Measurements from ENCODE around the gene CACNA1C.

CACNA1C gene

GRCh38 chr12:2609020-2609419 lies 556.2 kb downstream of the CACNA1C start:
- no peak for DNase-seq

GRCh38 chr12:2610358-2610757 lies 557.6 kb downstream of the CACNA1C start:
- no peak for DNase-seq

GRCh38 chr12:2613326-2614073 lies 560.7 kb downstream of the CACNA1C start:
- peak; percentile 97 for DNase-seq

- DNase-seq, result peak; percentile 18
These were observed 561.6 kb downstream of the CACNA1C start for GRCh38 chr12:2614341-2614740.

DNA sequence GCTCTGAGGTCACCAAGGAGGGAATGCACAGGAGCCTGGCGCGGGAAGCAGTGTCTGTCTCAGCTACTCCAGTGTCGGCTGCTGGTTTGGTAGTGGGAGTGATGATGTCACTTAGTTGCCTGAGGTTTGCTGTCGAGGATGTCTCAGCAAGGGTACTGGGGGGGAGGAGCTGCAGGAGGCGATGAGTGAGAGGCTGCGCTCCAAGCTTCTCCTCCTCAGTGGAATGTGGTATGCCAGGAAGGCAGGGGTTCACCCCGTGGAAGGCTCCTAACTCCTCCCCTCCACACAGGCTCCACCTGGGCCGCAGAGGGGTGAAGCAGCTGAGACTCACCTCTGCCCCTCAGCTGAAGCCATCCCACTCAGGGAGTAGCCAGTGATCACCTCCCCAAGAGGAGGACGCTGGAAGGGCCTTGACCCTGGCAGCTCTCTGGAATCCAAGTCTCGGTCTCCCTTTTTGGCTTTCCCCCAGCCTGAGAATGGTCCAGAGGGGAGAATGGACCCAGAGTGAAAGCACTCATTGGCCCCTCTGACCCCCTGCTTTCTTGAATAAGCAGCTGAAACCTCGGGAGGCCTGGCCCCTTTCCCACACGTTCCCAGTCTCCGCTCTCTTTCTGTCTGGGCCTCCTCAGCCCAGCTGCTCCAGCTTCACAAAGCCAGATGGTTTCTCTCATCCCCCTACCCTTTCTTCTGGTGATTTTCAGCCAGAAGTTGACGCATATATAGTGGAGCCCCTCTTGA lies 563.0 kb downstream of the CACNA1C start:
- peak; percentile 84 for DNase-seq

DNA sequence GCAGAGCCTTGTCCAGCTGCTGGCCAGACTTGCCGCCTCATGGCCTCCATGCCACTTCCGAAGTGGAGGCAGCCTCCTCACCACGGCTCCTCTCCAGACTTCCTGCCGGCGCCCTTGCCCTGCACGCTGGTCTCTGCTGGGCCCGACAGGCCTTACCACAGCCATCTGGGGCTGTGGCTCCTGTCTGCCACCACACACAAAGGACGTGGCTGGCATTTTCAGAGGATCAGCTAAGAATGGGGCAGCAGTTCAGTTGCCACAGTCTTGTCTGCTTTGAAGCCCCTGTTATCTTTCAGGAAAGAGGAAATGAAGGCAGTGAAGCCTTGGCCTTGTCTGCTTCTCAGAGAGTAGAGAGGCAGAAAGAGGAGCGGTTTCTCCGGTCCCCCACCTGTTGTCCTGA lies 564.0 kb downstream of the CACNA1C start:
- DNase-seq, result no peak

GRCh38 chr12:2617365-2617764 lies 564.6 kb downstream of the CACNA1C start:
- DNase-seq, result no peak

- DNase-seq, result no peak
These were observed 565.7 kb downstream of the CACNA1C start for GRCh38 chr12:2618291-2618995.

DNA sequence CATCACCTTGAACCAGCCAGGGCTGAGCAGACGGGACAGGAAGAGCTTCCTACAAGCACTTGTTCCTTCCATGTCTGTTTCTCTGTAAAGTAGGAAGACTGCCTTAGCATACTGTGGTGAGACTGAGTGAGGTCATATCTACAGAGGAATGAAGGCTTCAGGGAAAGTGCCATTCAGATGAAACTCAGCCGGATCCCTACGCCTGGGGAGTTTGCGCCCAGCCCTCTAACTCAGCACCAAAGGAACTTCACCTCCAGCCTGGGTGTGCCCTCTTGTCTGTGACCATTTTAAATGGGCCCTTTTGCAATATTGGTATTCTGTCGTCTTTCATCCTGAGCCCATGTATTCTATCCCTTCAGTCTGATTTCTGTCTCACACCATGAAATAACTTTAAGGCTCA lies 566.3 kb downstream of the CACNA1C start:
- DNase-seq, result no peak

DNA sequence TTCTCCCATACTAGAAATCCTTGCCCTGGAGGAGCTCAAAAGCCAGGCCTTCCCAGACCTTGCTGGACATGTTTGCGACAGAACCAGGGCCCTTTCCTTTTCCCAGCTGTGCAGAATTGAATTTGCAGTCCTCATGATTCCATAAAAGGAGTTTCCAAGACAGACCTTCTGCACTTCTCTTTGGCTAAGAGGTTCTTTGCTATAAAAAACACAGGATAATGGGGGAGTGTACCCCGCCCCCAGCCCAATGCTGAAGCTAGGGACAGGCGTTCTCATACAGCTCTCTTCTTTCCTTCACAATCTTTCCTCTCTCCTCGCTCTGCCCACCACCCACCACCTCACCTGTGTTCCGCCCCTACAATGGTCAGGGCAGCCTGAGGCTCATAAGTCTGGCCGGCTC lies 569.7 kb downstream of the CACNA1C start:
- DNase-seq, result no peak

- no peak for DNase-seq
These were observed 570.7 kb downstream of the CACNA1C start for GRCh38 chr12:2623472-2623871.

- peak; percentile 38 for DNase-seq
These were observed 571.9 kb downstream of the CACNA1C start for GRCh38 chr12:2624543-2625288.

DNA sequence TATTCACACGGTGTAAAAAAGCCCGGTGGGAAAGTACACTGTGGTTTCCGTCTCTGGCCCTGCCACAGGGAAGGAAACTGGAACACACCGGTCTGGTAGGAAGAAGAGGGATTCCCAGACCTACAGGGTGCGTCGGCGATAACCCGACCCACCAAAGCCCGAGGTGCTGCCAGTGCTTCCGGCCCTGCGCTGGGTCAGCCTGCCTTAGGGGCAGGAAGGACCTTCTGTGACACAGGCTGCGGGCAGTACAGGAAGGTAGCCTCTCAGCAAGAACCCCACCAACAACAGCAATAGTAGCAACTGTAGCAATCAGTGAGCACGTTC lies 572.5 kb downstream of the CACNA1C start:
- DNase-seq, result no peak

- no peak for DNase-seq
These were observed 574.5 kb downstream of the CACNA1C start for GRCh38 chr12:2627076-2627834.

DNA sequence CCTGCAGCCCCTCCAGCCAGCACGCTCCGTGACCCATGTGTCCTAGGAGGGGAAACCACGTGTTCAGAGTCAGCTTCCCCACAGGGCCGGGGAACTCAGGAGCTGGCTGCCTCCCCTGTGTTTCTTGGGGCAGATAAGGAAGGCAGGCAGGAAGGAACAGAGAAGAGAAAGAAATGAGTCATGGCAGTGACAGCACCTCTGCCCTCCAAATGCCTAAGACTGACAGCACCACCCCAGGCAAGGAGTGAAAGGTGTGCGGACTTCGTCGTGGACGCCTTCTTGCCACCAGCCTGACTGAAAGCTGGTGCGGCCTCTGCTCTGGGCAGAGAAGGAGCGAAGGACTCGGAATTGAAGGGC lies 575.0 kb downstream of the CACNA1C start:
- no peak for DNase-seq

DNA sequence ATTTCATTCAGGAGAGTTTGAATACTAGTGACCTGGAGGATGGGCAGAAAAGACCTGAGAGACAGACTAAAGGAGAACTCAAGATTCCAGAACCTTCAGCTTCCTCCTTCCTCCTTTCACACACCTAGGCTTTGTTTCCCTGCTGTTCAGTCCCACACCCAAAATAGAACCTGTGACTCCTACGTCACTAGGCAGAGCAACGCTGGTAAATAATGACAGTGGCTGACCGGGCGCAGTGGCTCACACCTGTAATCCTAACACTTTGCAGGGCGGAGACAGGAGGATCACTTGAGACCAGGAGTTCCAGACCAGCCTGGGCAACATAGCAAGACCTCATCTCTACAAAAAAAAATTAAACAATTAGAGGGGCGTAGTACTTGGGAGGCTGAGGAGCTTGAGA lies 575.6 kb downstream of the CACNA1C start:
- DNase-seq, result no peak

GRCh38 chr12:2629051-2629450 lies 576.3 kb downstream of the CACNA1C start:
- no peak for DNase-seq

DNA sequence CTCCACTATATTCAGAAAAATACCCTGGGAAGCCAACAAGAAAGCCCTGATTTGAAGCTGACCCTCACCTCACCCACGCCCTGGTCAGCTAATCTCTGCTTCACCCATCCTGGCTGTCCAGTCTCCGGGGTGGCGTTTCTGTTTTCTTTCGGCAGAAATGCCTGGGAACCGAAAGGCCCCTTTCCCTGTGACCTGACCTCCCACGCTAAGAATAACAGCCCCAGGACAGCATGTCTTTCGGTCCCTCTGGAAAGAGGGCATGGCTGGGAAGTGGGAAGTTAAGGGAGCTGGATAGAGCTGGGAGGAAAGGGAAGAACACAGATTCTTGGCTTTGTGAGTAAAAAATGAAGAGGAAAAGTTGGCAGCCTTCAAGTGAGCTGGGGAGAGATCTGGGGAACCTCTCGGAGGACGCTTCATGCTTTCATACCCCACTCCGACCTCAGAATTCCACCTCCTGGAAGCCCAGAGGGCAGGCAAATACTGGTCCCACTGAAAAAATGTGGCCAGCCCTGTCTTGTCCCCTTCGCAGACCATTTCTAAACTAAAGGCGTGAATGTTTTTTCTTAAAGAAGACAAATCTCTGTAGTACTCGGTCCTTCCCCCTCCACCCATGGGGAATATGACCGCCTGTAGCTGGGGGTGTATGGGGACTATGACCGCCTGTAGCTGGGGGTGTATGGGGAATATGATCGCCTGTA lies 579.0 kb downstream of the CACNA1C start:
- DNase-seq, result no peak

GRCh38 chr12:2633176-2633824 lies 580.5 kb downstream of the CACNA1C start:
- no peak for DNase-seq

DNA sequence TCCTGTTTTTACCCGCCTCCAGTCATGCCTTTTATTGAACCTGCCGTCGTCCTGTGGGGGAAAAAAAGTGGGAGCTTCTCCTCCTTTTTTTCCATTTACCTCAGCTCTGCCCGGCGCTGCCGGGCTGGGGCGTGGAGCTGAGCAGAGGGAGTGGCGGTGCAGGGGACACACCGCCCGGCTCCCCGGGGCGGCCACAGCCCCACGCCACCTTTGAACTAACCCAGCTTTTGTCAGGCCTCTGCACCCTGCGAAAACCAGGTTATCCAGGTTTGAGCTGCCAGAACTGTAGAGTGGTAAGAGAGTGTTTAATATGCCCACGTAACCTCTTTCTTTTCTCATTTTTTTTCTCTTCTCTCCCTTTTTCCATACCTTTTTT lies 581.0 kb downstream of the CACNA1C start:
- no peak for DNase-seq

GRCh38 chr12:2634471-2634870 lies 581.7 kb downstream of the CACNA1C start:
- no peak for DNase-seq
